HG02870 (cell line): ENCODE data around the gene C2orf78.
"Not testable (repeated sequence)": the region's sequence is repeated elsewhere in the genome, so short reads cannot be mapped to it uniquely, and the experiment has no call there.

Experiments
- ATAC-seq: cut with Tn5 transposase; IDR thresholded peaks from one replicate; pipeline ENCODE4 v1.9.1; 2021; ENCODE audit warnings: mild to moderate bottlenecking, moderate library complexity; ENCODE audit not compliant: unreplicated experiment

Gene C2orf78

GRCh38 chr2:73778867-73779466 is 5.0 kb upstream of the C2orf78 start:
- ATAC-seq: not testable (repeated sequence)

- peak; percentile 99 for ATAC-seq
Observed at GRCh38 chr2:73779467-73780236, 4.3 kb upstream of the C2orf78 start, which contains the start of gene DUSP11. DUSP11 (minus strand) TSS chr2:73780103; CDS start chr2:73779974, 129 bp downstream.

GRCh38 chr2:73780237-73780582 is 3.8 kb upstream of the C2orf78 start:
- peak; percentile 6 for ATAC-seq

GRCh38 chr2:73783402-73783801 is 581 bp upstream of the C2orf78 start:
- ATAC-seq: not testable (repeated sequence)

GRCh38 chr2:73811878-73812277 is 27.9 kb downstream of the C2orf78 start:
- no peak for ATAC-seq

GRCh38 chr2:73812635-73813034 is 28.7 kb downstream of the C2orf78 start:
- no peak for ATAC-seq

- no peak for ATAC-seq
Observed at GRCh38 chr2:73818296-73818695, 34.3 kb downstream of the C2orf78 start.

GRCh38 chr2:73821227-73821626 is 37.2 kb downstream of the C2orf78 start:
- peak; percentile 83 for ATAC-seq

GRCh38 chr2:73821669-73822068 is 37.7 kb downstream of the C2orf78 start:
- no peak for ATAC-seq

- peak; percentile 46 for ATAC-seq
Observed at GRCh38 chr2:73822276-73822675, 38.3 kb downstream of the C2orf78 start.

GRCh38 chr2:73822991-73823390 is 39.0 kb downstream of the C2orf78 start:
- ATAC-seq: no peak

- no peak for ATAC-seq
Observed at GRCh38 chr2:73823416-73823815, 39.4 kb downstream of the C2orf78 start.

- ATAC-seq: no peak
Observed at GRCh38 chr2:73823916-73824523, 40.0 kb downstream of the C2orf78 start.

- no peak for ATAC-seq
Observed at GRCh38 chr2:73825408-73825807, 41.4 kb downstream of the C2orf78 start.

GRCh38 chr2:73827018-73827417 is 43.0 kb downstream of the C2orf78 start:
- ATAC-seq: no peak

- ATAC-seq: no peak
Observed at GRCh38 chr2:73827660-73828388, 43.8 kb downstream of the C2orf78 start.

- no peak for ATAC-seq
Observed at GRCh38 chr2:73828389-73828817, 44.4 kb downstream of the C2orf78 start.

GRCh38 chr2:73828818-73829570 is 45.0 kb downstream of the C2orf78 start, which contains the start of gene STAMBP:
STAMBP (plus strand) TSS chr2:73828961; CDS start chr2:73830857, 1,896 bp downstream.
- ATAC-seq: peak; percentile 90

- ATAC-seq: no peak
Observed at GRCh38 chr2:73830871-73831401, 47.0 kb downstream of the C2orf78 start.

- ATAC-seq: no peak
Observed at GRCh38 chr2:73832930-73833329, 48.9 kb downstream of the C2orf78 start.
